GM21825 (cell line): ENCODE results near the gene SEMA4C.

ENCODE experiments used
- ATAC-seq: cut with Tn5 transposase; IDR thresholded peaks from one replicate; pipeline ENCODE4 v1.9.1; 2021; ENCODE audit warnings: mild to moderate bottlenecking, moderate library complexity; ENCODE audit not compliant: unreplicated experiment

The SEMA4C gene

DNA sequence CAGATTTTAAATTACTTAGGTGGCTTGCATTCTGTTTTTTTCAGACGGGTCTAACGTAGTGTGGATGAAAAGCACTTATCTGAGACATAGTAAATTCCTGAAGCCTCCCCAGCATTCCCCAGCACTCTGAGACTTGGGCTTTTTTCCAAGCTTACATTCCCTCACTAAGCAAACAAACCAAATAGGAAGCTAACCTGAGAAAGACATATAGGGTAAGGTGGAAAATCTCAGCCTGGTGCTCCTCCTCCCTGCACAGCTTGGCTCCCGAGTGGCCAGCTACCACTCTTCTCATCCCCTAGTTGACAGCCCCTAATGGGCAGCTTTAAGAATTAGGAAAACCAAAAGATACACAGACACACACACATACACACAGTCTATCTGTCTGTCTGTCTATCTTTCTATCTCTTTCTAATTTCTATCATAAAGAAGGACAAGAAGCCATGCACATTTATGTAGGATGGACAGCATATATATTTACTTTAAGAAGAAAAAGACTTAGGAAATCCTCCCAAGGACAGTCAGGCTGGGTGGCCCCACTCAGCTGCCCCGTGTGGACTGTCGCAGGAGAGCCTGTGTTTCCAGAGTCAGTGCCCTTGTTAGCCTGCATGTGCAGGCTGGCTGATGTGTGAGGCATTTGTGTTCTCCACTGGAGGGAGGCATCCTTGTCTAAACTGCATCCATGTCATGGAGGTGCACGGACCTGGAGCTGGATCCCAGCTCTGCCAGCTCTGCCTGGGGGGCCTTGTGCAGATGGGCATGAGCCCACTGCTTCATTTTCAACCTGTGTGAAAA lies 45.6 kb downstream of the SEMA4C start:
- ATAC-seq: no peak

DNA sequence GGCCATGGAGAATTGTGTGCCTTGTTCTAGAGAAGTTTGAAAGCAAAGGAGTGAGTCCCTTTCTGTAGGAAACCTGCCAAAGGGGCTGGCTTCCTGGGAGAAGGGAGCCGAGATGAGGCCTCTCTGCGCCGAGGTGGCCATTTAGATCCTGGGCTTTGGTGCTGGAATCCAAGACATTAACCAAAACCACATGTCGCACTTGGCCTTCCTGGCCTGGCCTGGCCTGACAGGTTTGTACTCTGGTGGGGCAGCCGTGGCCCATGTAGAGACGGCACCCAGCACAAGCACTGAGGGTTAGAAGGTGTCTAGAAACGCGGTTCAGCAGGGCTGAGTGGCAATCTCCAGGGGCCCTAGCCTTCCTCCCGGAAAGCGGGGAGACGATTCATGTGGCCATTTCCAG lies 46.7 kb downstream of the SEMA4C start:
- no peak for ATAC-seq

GRCh38 chr2:96822786-96823185 lies 47.1 kb downstream of the SEMA4C start:
- no peak for ATAC-seq

DNA sequence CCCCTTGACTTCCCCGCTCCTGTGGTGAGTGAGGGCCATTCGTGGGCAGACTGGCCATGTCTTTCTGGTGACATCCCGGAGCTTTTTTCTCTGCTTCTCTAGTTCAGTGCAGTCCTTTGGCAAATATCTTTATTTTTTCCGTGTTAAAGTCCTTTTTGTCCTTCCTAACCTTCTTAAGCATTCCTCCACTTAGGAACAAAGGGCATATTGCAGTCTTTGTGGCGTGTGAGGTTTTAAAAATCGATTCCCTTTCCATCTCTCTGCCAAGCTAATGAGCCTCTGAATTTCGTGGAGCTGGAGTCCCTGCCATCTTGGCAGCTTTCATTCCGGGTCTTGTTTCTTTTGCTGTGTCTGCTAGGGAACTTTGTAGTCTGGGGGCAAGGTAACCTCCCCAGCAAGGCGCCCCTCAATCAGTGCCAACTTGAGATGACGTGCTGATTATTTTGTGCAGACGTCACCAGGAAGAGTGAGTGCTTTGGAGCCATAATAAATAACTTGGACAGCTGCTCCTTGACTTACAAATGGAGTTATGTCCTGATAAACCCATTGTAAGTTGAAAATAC lies 48.7 kb downstream of the SEMA4C start:
- ATAC-seq: no peak

- ATAC-seq: no peak
Observed at GRCh38 chr2:96819876-96820511, 49.9 kb downstream of the SEMA4C start.

GRCh38 chr2:96819128-96819875 lies 50.6 kb downstream of the SEMA4C start:
- ATAC-seq: no peak

DNA sequence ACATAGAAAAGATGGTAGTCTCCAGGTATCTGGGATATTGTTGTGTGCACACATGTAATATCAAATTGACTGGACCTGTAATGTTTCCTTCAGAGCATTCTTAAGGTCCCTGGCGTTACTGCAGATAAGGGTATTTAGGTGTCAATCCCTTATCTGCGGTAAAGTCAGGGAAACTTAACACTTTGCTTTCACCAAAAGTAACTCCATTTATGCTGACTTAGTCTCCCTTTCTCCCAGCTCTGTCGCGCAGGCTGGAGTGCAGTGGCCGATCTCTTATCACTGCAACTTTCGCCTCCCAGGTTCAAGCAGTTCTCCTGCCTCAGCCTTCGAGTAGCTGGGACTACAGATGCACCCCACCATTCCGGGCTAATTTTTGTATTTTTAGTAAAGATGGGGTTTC lies 52.0 kb downstream of the SEMA4C start:
- ATAC-seq: no peak

GRCh38 chr2:96816836-96817702 lies 52.8 kb downstream of the SEMA4C start:
- peak; percentile 2 for ATAC-seq

DNA sequence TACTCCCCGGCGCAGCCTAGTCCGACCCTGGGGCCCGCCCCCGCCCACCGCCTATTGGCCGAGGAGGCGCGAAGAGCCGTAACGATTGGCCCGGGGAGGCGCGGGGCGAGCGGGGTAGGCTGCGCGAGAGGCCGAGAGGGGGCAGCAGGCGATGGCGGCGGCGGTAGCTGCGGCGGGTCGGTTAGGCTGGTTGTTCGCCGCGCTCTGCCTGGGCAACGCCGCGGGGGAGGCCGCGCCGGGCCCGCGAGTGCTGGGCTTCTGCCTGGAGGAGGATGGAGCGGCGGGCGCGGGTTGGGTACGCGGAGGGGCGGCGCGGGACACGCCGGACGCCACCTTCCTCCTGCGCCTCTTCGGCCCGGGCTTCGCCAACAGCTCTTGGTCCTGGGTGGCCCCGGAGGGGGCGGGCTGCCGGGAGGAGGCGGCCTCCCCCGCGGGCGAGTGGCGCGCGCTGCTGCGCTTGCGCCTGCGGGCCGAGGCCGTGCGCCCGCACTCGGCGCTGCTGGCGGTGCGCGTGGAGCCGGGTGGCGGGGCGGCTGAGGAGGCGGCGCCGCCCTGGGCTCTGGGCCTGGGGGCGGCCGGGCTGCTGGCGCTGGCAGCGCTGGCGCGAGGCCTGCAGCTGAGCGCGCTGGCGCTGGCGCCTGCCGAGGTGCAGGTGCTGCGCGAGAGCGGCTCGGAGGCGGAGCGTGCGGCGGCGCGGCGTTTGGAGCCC lies 53.6 kb downstream of the SEMA4C start, which contains the start of gene CNNM3:
CNNM3 (plus strand) TSS at position 142 of the 709 bp plus-strand sequence; CDS start at position 152, 10 bp downstream.
- ATAC-seq: peak; percentile 81

DNA sequence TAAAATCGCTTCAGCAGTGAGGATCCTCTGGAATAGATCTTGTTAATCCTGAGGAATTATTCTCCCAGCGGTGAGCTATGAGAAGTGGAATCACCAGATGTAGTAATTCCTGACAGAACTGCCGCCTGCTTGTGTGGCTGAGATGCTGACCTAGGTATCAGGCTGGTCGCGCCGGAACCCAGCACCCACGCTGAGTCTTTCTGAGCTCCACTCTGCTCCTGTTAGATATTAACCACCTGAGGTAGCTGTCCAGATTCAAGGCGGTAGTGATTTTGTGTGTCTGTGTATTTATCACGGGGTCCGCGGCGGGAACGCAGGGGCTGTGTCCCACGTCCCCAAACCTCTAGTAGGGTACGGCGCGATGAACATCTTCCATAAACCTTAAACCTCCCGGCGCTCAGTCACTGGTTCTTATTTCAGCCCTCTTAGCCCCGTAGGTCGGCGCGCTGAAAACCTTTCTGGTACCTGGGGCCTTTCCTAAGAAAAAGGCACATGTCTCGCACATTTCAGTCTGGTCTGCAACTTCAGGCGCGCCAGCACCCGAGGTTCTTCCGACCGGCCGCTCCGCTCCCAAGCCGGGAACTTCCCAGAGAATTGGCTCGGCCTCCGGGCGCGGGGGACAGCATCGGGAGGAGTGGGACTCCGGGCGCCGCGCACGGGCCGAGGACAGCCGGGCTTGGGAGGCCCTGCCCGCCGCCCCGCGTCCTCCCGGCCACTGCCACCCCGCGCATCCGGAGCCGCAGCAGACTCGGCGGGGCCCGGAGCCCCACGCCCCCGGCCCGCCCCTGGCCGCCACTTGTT lies 54.4 kb downstream of the SEMA4C start:
- no peak for ATAC-seq

DNA sequence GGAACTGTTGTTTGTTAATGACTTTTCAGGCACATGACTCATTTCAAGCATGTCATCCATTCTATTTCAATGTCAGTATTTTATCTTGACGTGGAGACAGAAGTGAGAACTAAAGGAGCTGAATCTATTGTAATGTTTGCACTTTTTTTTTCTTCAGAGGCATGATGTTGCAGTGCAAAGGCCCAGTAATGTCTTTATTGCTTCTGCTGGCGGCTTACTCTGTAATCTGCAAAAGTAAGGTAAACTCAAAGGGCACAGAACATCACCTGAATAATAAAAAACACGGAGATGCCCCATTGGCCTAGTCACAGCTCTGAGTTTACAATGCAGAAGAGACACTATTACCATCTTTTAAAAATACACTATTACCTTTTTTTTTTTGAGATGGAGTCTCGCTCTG lies 56.2 kb downstream of the SEMA4C start:
- ATAC-seq: no peak

- no peak for ATAC-seq
Observed at GRCh38 chr2:96811917-96812316, 58.0 kb downstream of the SEMA4C start.

GRCh38 chr2:96810783-96811192 lies 59.1 kb downstream of the SEMA4C start:
- no peak for ATAC-seq

DNA sequence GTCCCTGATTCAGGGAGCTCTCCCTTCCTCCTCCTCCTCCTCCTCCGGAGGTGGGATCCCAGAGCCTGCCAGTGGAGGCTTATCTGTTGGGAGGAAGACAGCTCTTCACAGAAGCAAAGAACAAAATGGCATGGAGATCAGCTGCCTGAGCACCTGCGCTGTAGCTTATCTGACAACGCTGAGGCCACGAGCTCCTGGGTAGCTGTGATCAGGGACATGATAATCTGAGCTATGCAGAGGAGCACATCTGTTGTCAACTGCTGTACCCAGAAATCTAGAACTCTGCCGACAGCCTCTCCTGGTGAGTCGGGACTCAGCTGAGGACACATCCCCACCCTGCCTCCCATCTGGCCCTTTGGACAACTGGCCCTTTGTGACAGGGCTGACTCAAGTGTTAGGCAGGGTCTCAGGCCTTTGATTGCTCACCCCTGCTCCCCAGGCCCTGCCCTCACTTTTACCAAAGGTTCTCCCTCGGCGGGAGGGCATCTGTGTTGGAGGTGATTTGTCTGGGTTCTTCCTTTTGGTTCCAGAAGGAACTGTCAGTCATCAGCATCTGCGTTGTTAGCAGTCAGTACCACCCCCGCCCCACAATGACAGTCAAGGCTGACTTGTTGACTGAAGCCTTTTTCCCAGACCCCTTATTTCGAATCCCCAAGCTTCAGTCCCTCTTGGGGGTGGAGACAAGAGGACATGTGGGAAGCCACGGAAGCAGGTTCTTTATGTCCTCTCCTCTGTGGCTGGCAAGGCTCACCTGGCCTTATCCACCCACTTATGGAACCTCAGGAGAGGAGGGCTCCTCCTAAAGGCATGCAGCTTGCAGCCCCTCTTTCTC lies 59.7 kb downstream of the SEMA4C start:
- no peak for ATAC-seq
